K562 (cell line): ENCODE data around the gene CRABP2. TPM values are rescaled to one million over a fixed set of nuclear protein-coding genes. Genes with fewer than 3 reads are reported as not detected.

ENCODE experiments used
- BACH1 ChIP-seq: fragments of 200-800 bp; sonication (Bioruptor generic); IDR thresholded peaks from 2 replicates; pipeline ENCODE4 v1.6.1; 2016; ENCODE audit warnings: missing genetic modification characterization, missing compliant biosample characterization
- CXXC5 ChIP-seq: fragments of 250-450 bp; sonication (Bioruptor Pico); IDR thresholded peaks from 2 replicates; pipeline ENCODE4 v1.8.0; 2022; ENCODE audit warnings: inconsistent platforms, mild to moderate bottlenecking, moderate library complexity
- EHMT2 ChIP-seq: fragments of 450-650 bp; IDR thresholded peaks from 2 replicates; pipeline ENCODE4 v1.6.1; 2018; ENCODE audit warnings: antibody characterized with exemption
- POLR2G ChIP-seq: fragments of 200-400 bp; formaldehyde crosslinking; IDR thresholded peaks from 2 replicates; pipeline ENCODE4 v1.6.1; 2017; ENCODE audit warnings: low read depth, mild to moderate bottlenecking, antibody characterized with exemption, low read length, moderate library complexity
- RBM14 ChIP-seq: fragments of 200-400 bp; formaldehyde crosslinking; IDR thresholded peaks from 2 replicates; pipeline ENCODE4 v1.6.1; 2018; ENCODE audit warnings: low read depth, mild to moderate bottlenecking, low read length, moderate library complexity, borderline replicate concordance; ENCODE audit not compliant: insufficient read depth
- SMAD4 ChIP-seq: fragments of 250-450 bp; sonication (Bioruptor Pico); conservative IDR thresholded peaks from 2 replicates; pipeline ENCODE4 v1.8.0; 2021; ENCODE audit warnings: inconsistent platforms, mild to moderate bottlenecking, moderate library complexity
- SMARCE1 ChIP-seq: fragments of 450-650 bp; IDR thresholded peaks from 2 replicates; pipeline ENCODE4 v1.7.1; 2016; ENCODE audit warnings: mild to moderate bottlenecking
- ZBTB1 ChIP-seq: sonication (generic); formaldehyde crosslinking; IDR thresholded peaks from 2 replicates; pipeline ENCODE4 v1.8.1; 2023; ENCODE audit warnings: missing genetic modification reagents, low read depth, mild to moderate bottlenecking, borderline replicate concordance
- polyA plus RNA-seq, 8 experiments: library from polyadenylated mRNA; depleted of rRNA in 4 of 8; stranded (reverse) in 5 of 8; unstranded in 3 of 8; fragments of >200 nt; fragmentation: Nextera tagmentation in 2 of 8; fragmentation: Illumina TruSeq in 1 of 8; extraction: Ambion mirVana in 2 of 8; extraction: Trizol in 1 of 8; gene quantifications; 2 replicates each; pipeline versions ENCODE4 v1.2.1 to v1.2.3, GENCODE V29; 2011 to 2014; ENCODE audit warnings: inconsistent platforms in 1 of 8, missing spikeins in 1 of 8
- total RNA-seq, 7 experiments: library from RNA; depleted of rRNA in 6 of 7; stranded (reverse); fragments of >200 nt in 6 of 7; fragmentation: Illumina TruSeq in 2 of 7; extraction: Trizol in 2 of 7; gene quantifications; 2 replicates each; pipeline versions ENCODE4 v1.2.1 to v1.2.3, GENCODE V29; 2011 to 2021; ENCODE audit warnings: low replicate concordance in 1 of 7
- TF ChIP-seq, protein P1 (sequence below), 2 experiments: IDR thresholded peaks; 2 replicates each; pipeline ENCODE4 v1.6.1; 2012; ENCODE audit warnings: improper control_type of control experiment in 2 of 2, low read depth in 2 of 2, low read length in 2 of 2, borderline replicate concordance in 1 of 2

CRABP2 gene
- total and polyA plus RNA-seq, 9 of the 15 experiments (the other 6 are each of a cell fraction or from before 2014, with no cell fraction given): 0.30 to 2.5 (median 0.82) TPM

DNA sequence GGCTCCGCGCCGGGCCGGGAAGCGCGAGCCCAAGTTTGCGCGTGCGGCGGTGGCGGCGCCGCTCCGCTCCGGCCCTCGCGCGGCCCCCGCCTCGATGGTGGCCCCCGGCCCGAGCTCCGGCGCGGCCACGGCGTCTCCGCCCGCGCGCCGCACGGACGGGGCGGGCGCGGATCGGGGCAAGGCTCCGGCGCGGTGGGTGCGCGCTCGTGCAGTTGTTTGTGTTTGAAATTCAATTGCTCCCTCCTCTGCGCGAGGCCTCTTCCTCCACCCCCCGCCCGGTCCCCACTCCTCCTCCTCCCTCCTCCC, 46.0 kb upstream of the CRABP2 start, which contains the start of gene HDGF (continued):
- TF ChIP-seq ZBTB1 (0 out of 2 replicates have a peak, but pooled peaks have one; percentile 31), CXXC5 (CRISPR knock-in tag) (0 out of 2 replicates have a peak, but pooled peaks have one; percentile 61), RBM14 (no peak), BACH1 (tag) (no peak), SMAD4 (0 out of 2 replicates have a peak, but pooled peaks have one; percentile 9), SMARCE1 (no peak), POLR2G (peak; percentile 79), EHMT2 (no peak)
- TF ChIP-seq, protein P1, sequence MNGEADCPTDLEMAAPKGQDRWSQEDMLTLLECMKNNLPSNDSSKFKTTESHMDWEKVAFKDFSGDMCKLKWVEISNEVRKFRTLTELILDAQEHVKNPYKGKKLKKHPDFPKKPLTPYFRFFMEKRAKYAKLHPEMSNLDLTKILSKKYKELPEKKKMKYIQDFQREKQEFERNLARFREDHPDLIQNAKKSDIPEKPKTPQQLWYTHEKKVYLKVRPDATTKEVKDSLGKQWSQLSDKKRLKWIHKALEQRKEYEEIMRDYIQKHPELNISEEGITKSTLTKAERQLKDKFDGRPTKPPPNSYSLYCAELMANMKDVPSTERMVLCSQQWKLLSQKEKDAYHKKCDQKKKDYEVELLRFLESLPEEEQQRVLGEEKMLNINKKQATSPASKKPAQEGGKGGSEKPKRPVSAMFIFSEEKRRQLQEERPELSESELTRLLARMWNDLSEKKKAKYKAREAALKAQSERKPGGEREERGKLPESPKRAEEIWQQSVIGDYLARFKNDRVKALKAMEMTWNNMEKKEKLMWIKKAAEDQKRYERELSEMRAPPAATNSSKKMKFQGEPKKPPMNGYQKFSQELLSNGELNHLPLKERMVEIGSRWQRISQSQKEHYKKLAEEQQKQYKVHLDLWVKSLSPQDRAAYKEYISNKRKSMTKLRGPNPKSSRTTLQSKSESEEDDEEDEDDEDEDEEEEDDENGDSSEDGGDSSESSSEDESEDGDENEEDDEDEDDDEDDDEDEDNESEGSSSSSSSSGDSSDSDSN (IDR thresholded peaks at IDR 0.05; ENCODE audit: borderline replicate concordance in 1 of 2, low read depth in 2 of 2, low read length in 2 of 2): peak in 1 of 2 experiments; percentile 35; a peak in 1 of 4 replicates
